ENCODE results near the gene PCGF5. TPM values are rescaled to one million over a fixed set of nuclear protein-coding genes. Genes with fewer than 3 reads are reported as not detected.

The PCGF5 gene
- total RNA-seq, 4 donors from 2014 or later = 26.3 to 94.1 (median 57.0) TPM

DNA sequence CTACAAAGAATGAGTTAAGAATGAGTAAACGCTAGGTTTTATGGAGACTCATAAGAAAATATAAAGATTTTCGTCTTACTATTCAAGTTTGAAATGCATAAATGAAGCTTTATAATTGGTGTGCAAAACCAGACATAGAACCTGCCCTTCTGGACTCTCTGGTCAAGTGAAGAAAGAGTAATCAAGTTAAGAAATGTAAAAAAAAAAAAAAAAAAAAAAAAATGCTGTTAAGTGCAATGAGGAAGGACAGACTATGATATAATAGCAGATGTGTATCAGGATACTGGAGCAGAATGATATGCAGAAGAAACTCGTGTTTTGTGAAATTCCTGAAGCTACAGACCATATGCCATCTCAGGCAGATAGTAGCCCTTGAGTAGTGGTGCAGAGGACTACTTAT lies 5.6 kb downstream of the PCGF5 start:
- Histone ChIP-seq H3K27me3 (no peaks in the 10 kb centered on the region), H3K36me3 (no peaks in the 10 kb centered on the region), H3K9me3 (no peaks in the 10 kb centered on the region), H3K4me3 (no peak overlapping the region), H3K4me1 (peaks cover 12 to 54% (median 32%) of the 10 kb centered on the region in 4 donors), H3K27ac (no peak overlapping the region)
- intact Hi-C loops (cut with DNase I; ENCODE audit: low total_unique reads) (no loop called here), in situ Hi-C loops (cut with MboI; ENCODE audit: low pct_ligation_motif_present in 1 of 4, low pct_unique_long_range_greater_than_20kb in 1 of 4, low sequenced_read_pairs in 3 of 4) (loop anchor here in 1 of 4 donors (25.0 kb wide), 1 partner anchor 314 kb away; the partner anchor contains the start of gene ANKRD1)
- WGBS, 2 donors (ENCODE audit: low coverage in 1 of 2) = 55 to 83% methylated on average over 3 of the region's 3 CpGs
- DNase-seq = no peak
- TF ChIP-seq, protein P1, sequence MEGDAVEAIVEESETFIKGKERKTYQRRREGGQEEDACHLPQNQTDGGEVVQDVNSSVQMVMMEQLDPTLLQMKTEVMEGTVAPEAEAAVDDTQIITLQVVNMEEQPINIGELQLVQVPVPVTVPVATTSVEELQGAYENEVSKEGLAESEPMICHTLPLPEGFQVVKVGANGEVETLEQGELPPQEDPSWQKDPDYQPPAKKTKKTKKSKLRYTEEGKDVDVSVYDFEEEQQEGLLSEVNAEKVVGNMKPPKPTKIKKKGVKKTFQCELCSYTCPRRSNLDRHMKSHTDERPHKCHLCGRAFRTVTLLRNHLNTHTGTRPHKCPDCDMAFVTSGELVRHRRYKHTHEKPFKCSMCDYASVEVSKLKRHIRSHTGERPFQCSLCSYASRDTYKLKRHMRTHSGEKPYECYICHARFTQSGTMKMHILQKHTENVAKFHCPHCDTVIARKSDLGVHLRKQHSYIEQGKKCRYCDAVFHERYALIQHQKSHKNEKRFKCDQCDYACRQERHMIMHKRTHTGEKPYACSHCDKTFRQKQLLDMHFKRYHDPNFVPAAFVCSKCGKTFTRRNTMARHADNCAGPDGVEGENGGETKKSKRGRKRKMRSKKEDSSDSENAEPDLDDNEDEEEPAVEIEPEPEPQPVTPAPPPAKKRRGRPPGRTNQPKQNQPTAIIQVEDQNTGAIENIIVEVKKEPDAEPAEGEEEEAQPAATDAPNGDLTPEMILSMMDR (IDR thresholded peaks at IDR 0.05) = no peak
- TF ChIP-seq EP300 (IDR thresholded peaks at IDR 0.05; ENCODE audit: low read depth) (no peak), POLR2A (IDR thresholded peaks at IDR 0.05) (no peak), POLR2AphosphoS5 (IDR thresholded peaks at IDR 0.05) (no peak)

DNA sequence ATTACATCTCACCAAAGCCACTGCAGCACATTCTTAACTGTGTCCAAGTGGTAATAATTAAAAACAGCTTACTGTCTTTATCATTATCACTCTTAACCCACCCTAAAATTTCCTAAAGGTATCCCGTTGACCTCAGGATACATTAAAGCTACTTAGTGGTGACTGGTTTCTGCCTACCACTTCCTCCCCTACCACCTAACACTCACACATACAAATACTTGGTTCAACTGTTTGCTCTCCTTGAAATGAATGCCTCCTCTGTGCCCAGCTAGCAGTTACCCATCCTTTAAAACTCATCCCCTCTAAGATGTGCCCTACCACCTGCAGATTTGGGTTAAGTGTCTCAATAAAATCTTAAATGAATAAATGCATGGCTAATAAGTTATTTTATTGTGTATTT lies 7.1 kb downstream of the PCGF5 start:
- Histone ChIP-seq H3K27me3 (no peaks in the 10 kb centered on the region), H3K9me3 (no peaks in the 10 kb centered on the region), H3K4me3 (no peak overlapping the region), H3K36me3 (no peaks in the 10 kb centered on the region), H3K4me1 (peaks cover 0 to 42% (median 25%) of the 10 kb centered on the region in 4 donors), H3K27ac (no peak overlapping the region)
- no peak for DNase-seq
- 43 to 57% methylated on average over 1 of the region's 1 CpG for WGBS, 2 donors (ENCODE audit: low coverage in 1 of 2)
- intact Hi-C loops (cut with DNase I; ENCODE audit: low total_unique reads) (no loop called here), in situ Hi-C loops (cut with MboI; ENCODE audit: low pct_ligation_motif_present in 1 of 4, low pct_unique_long_range_greater_than_20kb in 1 of 4, low sequenced_read_pairs in 3 of 4) (loop anchor here in 1 of 4 donors (25.0 kb wide), 1 partner anchor 315 kb away; the partner anchor contains the start of gene ANKRD1)
- no peak for TF ChIP-seq EP300 (IDR thresholded peaks at IDR 0.05; ENCODE audit: low read depth)
- TF ChIP-seq POLR2AphosphoS5 (IDR thresholded peaks at IDR 0.05) = no peak
- no peak for TF ChIP-seq POLR2A (IDR thresholded peaks at IDR 0.05)
- TF ChIP-seq, protein P1 (IDR thresholded peaks at IDR 0.05) = no peak

DNA sequence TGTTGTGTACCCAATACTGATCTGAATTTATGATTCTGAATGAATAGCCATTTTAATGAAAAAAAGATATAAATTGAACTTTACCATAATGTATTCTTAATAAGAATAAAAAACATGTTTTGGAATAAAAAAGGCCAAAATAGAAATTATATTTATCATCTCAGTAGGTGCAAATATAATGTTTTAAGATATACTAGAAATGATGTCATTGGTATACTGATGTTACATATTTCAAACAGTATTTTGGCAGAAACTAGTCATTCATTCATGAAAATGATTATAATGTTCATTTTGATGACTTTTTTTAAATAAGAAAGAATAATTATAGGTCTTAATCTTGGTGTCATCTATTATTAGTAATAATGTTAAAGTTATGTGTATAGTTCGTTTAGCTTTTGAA lies 9.2 kb downstream of the PCGF5 start:
- no peak for TF ChIP-seq POLR2AphosphoS5 (IDR thresholded peaks at IDR 0.05)
- TF ChIP-seq EP300 (IDR thresholded peaks at IDR 0.05; ENCODE audit: low read depth) = no peak
- no peak for TF ChIP-seq POLR2A (IDR thresholded peaks at IDR 0.05)
- TF ChIP-seq, protein P1 (IDR thresholded peaks at IDR 0.05) = no peak
- intact Hi-C loops (cut with DNase I; ENCODE audit: low total_unique reads) = no loop called here
- in situ Hi-C loops (cut with MboI; ENCODE audit: low pct_ligation_motif_present in 1 of 4, low pct_unique_long_range_greater_than_20kb in 1 of 4, low sequenced_read_pairs in 3 of 4) = loop anchor here in 1 of 4 donors (25.0 kb wide), 1 partner anchor 317 kb away; the partner anchor contains the start of gene ANKRD1

DNA sequence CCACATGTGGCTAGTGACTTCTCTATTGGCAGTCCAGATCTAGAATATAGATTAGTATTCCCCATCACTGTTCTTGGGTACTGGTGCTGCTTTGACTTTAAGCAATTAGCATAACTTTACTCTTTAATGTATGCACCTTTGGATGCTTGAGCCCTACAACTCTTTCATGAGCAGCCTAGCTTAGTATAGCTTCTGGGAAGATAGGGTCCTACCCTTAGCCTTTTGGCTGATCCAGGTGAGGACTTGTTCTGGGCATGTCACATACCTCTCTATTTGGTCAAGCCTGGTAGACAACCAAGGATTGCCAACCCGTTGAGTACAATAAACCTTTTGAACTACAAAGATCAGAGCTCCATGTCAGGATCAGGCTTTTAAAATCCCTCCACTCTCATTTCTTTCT lies 17.7 kb downstream of the PCGF5 start:
- no peaks in the 10 kb centered on the region for H3K27me3 ChIP-seq
- H3K4me1 ChIP-seq = no peaks in the 10 kb centered on the region
- intact Hi-C loops (cut with DNase I; ENCODE audit: low total_unique reads) = no loop called here
- H3K36me3 ChIP-seq = no peaks in the 10 kb centered on the region
- no peak overlapping the region for H3K4me3 ChIP-seq
- no peak for DNase-seq
- no peak overlapping the region for H3K27ac ChIP-seq
- TF ChIP-seq POLR2AphosphoS5 (IDR thresholded peaks at IDR 0.05) (no peak), POLR2A (IDR thresholded peaks at IDR 0.05) (no peak), EP300 (IDR thresholded peaks at IDR 0.05; ENCODE audit: low read depth) (no peak)
- TF ChIP-seq, protein P1 (IDR thresholded peaks at IDR 0.05) = no peak
- 86 to 100% methylated on average over 1 of the region's 1 CpG for WGBS, 2 donors (ENCODE audit: low coverage in 1 of 2)
- no peaks in the 10 kb centered on the region for H3K9me3 ChIP-seq
- in situ Hi-C loops (cut with MboI; ENCODE audit: low pct_ligation_motif_present in 1 of 4, low pct_unique_long_range_greater_than_20kb in 1 of 4, low sequenced_read_pairs in 3 of 4) = loop anchor here in 1 of 4 donors (25.0 kb wide), 1 partner anchor 326 kb away; the partner anchor contains the start of gene ANKRD1

More for the DNA sequence above, 9.2 kb downstream of the PCGF5 start:
- Histone ChIP-seq H3K27ac (no peak overlapping the region), H3K36me3 (no peaks in the 10 kb centered on the region), H3K27me3 (no peaks in the 10 kb centered on the region), H3K9me3 (no peaks in the 10 kb centered on the region), H3K4me1 (peaks cover 0 to 21% (median 6%) of the 10 kb centered on the region in 4 donors), H3K4me3 (no peak overlapping the region)
- 0 to 84% methylated on average over 1 of the region's 1 CpG for WGBS, 2 donors (ENCODE audit: low coverage in 1 of 2)
- no peak for DNase-seq

Measured in transverse colon (tissue), 4 donors.